Measurements from ENCODE around the gene TRAF4. TPM values are rescaled to one million over a fixed set of nuclear protein-coding genes. Genes with fewer than 3 reads are reported as not detected.

Gene TRAF4
- total RNA-seq, 1 experiment from 2014 or later, result 127 TPM

DNA sequence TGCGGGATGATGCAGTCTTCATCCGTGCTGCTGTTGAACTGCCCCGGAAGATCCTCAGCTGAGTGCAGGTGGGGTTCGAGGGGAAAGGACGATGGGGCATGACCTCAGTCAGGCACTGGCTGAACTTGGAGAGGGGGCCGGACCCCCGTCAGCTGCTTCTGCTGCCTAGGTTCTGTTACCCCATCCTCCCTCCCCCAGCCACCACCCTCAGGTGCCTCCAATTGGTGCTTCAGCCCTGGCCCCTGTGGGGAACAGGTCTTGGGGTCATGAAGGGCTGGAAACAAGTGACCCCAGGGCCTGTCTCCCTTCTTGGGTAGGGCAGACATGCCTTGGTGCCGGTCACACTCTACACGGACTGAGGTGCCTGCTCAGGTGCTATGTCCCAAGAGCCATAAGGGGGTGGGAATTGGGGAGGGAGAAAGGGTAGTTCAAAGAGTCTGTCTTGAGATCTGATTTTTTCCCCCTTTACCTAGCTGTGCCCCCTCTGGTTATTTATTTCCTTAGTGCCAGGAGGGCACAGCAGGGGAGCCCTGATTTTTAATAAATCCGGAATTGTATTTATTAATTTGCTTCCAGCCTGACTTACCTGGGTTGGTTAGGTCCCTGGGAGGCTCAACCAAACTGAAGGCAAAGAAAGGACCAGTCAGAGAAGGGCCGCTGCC, 5.8 kb downstream of the TRAF4 start:
- ChIA-PET POLR2A (interaction anchor here (0.6 to 11.6 kb wide), 5 partner anchors 14 to 28 kb away, joined by 3 to 149 read pairs (median 4); partner anchors contain the start of genes NEK8 and TLCD1), CTCF (interaction anchor here (0.6 to 13.6 kb wide), 14 partner anchors 12 to 202 kb away, joined by 3 to 207 read pairs (median 5); partner anchors contain the start of genes NEK8, PHF12, RPL23A and TLCD1), RAD21 (ENCODE audit: low non-redundant PET in 1 of 2, low total read pairs in 2 of 2, uncharacterized antibody in 2 of 2, unreplicated experiment in 2 of 2) (interaction anchor here (1.4 to 1.9 kb wide), 2 partner anchors 22 to 23 kb away, joined by 13 to 28 read pairs; partner anchors contain the start of genes TLCD1 (in 2 of the 2) and NEK8 (in 1 of the 2))
- H3K4me2 ChIP-seq (ENCODE audit: low read length), result peak overlapping the region; percentile 17; the same call in 1 of the 2 replicates
- no peak overlapping the region for H3K4me3 ChIP-seq (replicated peaks in 1 of 2; ENCODE audit: low read depth in 1 of 2, low read length in 2 of 2)
- H3K27me3 ChIP-seq (ENCODE audit: insufficient read depth, low read length), result no peaks in the 10 kb centered on the region
- H2AFZ ChIP-seq (ENCODE audit: low read depth, low read length, poor library complexity, severe bottlenecking), result no peak overlapping the region
- no peak for DNase-seq (ENCODE audit: low read depth, low spot score)
- H3K9ac ChIP-seq (ENCODE audit: low read length), result 0 out of 2 replicates have a peak overlapping the region, but pooled peaks have one; percentile 14
- ATAC-seq, result peak; percentile 4
- no peaks in the 10 kb centered on the region for H3K9me3 ChIP-seq (ENCODE audit: control insufficient read depth in 1 of 2, insufficient read depth in 1 of 2, low read depth in 1 of 2, low read length in 2 of 2)
- peak overlapping the region; percentile 98 for H3K27ac ChIP-seq (ENCODE audit: low read depth, low read length)
- H3K79me2 ChIP-seq (ENCODE audit: insufficient read depth, low read length), result peaks cover 57% of the 10 kb centered on the region
- intact Hi-C loops (cut with micrococcal nuclease), result loop anchor here (1.0 kb wide), 1 partner anchor 22 kb away; no protein-coding TSS in a partner anchor
- H3K36me3 ChIP-seq (ENCODE audit: control insufficient read depth in 1 of 2, insufficient read depth in 2 of 2, low read length in 2 of 2), result peaks cover 32 to 56% of the 10 kb centered on the region in 2 experiments
- TF ChIP-seq ELF1 (IDR thresholded peaks at IDR 0.05; ENCODE audit: borderline replicate concordance, low read depth), result no peak
- TF ChIP-seq POLR2A (IDR thresholded peaks at IDR 0.05; ENCODE audit: borderline replicate concordance, extremely low read depth, insufficient read depth, insufficient read length), result no peak
- no peak for TF ChIP-seq ZFX (IDR thresholded peaks at IDR 0.05)
- no peak for TF ChIP-seq REST (IDR thresholded peaks at IDR 0.05; ENCODE audit: low read depth)
- no peak for TF ChIP-seq ZNF274 (IDR thresholded peaks at IDR 0.05; ENCODE audit: low read depth, low read length)
- TF ChIP-seq YY1 (IDR thresholded peaks at IDR 0.05; ENCODE audit: extremely low read depth, insufficient replicate concordance, low read depth, low read length), result no peak
- no peak for TF ChIP-seq POLR2AphosphoS5 (IDR thresholded peaks at IDR 0.05; ENCODE audit: low read depth, low read length)
- TF ChIP-seq, protein P1, sequence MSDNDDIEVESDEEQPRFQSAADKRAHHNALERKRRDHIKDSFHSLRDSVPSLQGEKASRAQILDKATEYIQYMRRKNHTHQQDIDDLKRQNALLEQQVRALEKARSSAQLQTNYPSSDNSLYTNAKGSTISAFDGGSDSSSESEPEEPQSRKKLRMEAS (IDR thresholded peaks at IDR 0.05), result no peak
- no peak for TF ChIP-seq CEBPB (IDR thresholded peaks at IDR 0.05; ENCODE audit: low read depth)
- no peak for TF ChIP-seq SP1 (IDR thresholded peaks at IDR 0.05; ENCODE audit: low read depth)
- TF ChIP-seq EGR1 (IDR thresholded peaks at IDR 0.05; ENCODE audit: low read depth), result no peak
- no peak for TF ChIP-seq TCF7L2 (IDR thresholded peaks at IDR 0.05; ENCODE audit: borderline replicate concordance, extremely low read depth, insufficient read depth, insufficient read length)
- no peak for TF ChIP-seq SRF (IDR thresholded peaks at IDR 0.05; ENCODE audit: low read depth)
- no peak for TF ChIP-seq CBX3 (IDR thresholded peaks at IDR 0.05; ENCODE audit: low read depth)
- TF ChIP-seq RAD21 (IDR thresholded peaks at IDR 0.05; ENCODE audit: low read depth), result no peak
- TF ChIP-seq JUND (IDR thresholded peaks at IDR 0.05), result no peak
- TF ChIP-seq EZH2 (IDR thresholded peaks at IDR 0.05), result no peak
- peaks cover 32% of the 10 kb centered on the region; the same call in 1 of the 2 replicates for H4K20me1 ChIP-seq (ENCODE audit: insufficient read depth)
- peaks cover 22 to 46% of the 10 kb centered on the region in 2 experiments for H3K4me1 ChIP-seq (ENCODE audit: control insufficient read depth in 1 of 2, insufficient read depth in 2 of 2, low read length in 2 of 2)
- no peaks in the 10 kb centered on the region for H3K9me2 ChIP-seq (ENCODE audit: insufficient read depth)
- no TSS peak for BruUV-seq (replicated peaks)

All from HCT116 (cell line).